Kidney (tissue), 14 donors: ENCODE results near the gene SLAMF9. TPM values are rescaled to one million over a fixed set of nuclear protein-coding genes. Genes with fewer than 3 reads are reported as not detected.

ENCODE experiments used
- DNase-seq, 5 donors: peaks; one replicate each; pipeline ENCODE4 v3.0.0-alpha.2; 2013 to 2020
- FAIRE-seq: peaks from 2 replicates; lab custom pipeline; 2012; peaks lifted over from hg19 to GRCh38; lab: Jason Lieb, UNC
- H3K27ac ChIP-seq, 2 donors: one replicate each; pipeline ENCODE4 v1.7.0; 2013; ENCODE audit warnings: low read depth in 2 of 2, low read length in 2 of 2, inconsistent platforms in 1 of 2
- H3K27me3 ChIP-seq: one replicate; pipeline ENCODE4 v1.7.1; 2013; ENCODE audit warnings: low read length, inconsistent platforms; ENCODE audit not compliant: control insufficient read depth, insufficient read depth
- H3K36me3 ChIP-seq, 3 donors: one replicate each; pipeline versions ENCODE4 v1.7.0 to v1.7.1; 2013; ENCODE audit warnings: low read length in 3 of 3, control low read depth in 1 of 3, inconsistent platforms in 1 of 3; ENCODE audit not compliant: insufficient read depth in 3 of 3, control insufficient read depth in 2 of 3
- H3K4me1 ChIP-seq, 3 donors: one replicate each; pipeline versions ENCODE4 v1.7.0 to v1.7.1; 2013; ENCODE audit warnings: low read length in 3 of 3, inconsistent platforms in 1 of 3, low read depth in 1 of 3; ENCODE audit not compliant: control insufficient read depth in 2 of 3, insufficient read depth in 2 of 3
- H3K4me3 ChIP-seq, 3 donors: one replicate each; pipeline versions ENCODE4 v1.7.0 to v1.8.1; 2013; ENCODE audit warnings: low read length in 3 of 3, control low read depth in 1 of 3, inconsistent platforms in 1 of 3
- H3K9ac ChIP-seq, 3 donors: one replicate each; pipeline versions ENCODE4 v1.7.0 to v1.7.1; 2013; ENCODE audit warnings: low read length in 3 of 3, control low read depth in 1 of 3, inconsistent platforms in 1 of 3
- H3K9me3 ChIP-seq, 3 donors: one replicate each; pipeline versions ENCODE4 v1.7.0 to v1.7.1; 2013; ENCODE audit warnings: low read length in 3 of 3, control low read depth in 1 of 3, inconsistent platforms in 1 of 3; ENCODE audit not compliant: control insufficient read depth in 2 of 3, insufficient read depth in 1 of 3
- intact Hi-C: fragments of 100-400 bp; cut with DNase I; formaldehyde crosslinking; loops from one replicate; pipeline ENCODE4 v1.11.1; 2022
- polyA plus RNA-seq: library from polyadenylated mRNA; stranded (reverse); fragments of 350-450 nt; fragmentation: Illumina TruSeq; extraction: RNeasy Lipid Tissue Mini Kit (QIAGEN cat#74804); gene quantifications from one replicate; pipeline ENCODE4 v1.2.3, GENCODE V29; 2014; ENCODE audit warnings: low read depth, low replicate concordance; ENCODE audit not compliant: insufficient read depth
- total RNA-seq: library from RNA; stranded (reverse); fragmentation: NEBNext Ultra II Directional; extraction: Animal tissue kit (Norgen Biotek cat#: 25700); gene quantifications from one replicate; pipeline ENCODE4 v1.2.1, GENCODE V29; 2021
- TF ChIP-seq, protein P1 (sequence below): IDR thresholded peaks from 3 replicates; pipeline ENCODE4 v1.5.1; 2012; ENCODE audit warnings: mild to moderate bottlenecking, moderate library complexity, borderline replicate concordance; ENCODE audit not compliant: insufficient read depth; ENCODE audit errors: extremely low read depth
- donor health status: control.
- donor health status: control.
- donor health status: control.
- donor health status: control.
- donor health status: control.
- donor health status: DM: yes; HTN: yes; CAD: no.
- donor health status: Normal renal cell carcinoma (clear cell type).

SLAMF9 gene
- total and polyA plus RNA-seq, 2 donors from 2014 or later, result not detected

DNA sequence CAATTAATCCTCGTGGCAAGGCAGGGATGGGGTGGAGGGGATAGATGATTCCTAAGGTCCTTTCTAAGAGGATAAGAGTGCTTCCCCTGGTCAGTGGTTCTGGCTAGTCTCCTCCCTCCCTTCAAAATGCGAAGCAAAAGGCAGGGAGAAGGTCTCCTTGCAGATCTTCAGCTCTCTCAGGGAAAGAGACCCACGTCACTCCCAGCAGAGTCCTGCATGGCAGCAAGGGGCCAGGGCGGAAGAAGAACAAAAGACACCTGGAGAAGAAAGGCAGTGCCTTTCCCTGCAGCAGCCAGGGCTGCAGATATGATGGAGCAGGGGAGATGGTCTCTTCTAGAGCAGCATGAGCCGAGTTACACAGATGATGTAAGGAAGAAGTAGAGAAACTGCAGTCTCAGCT, 29.6 kb upstream of the SLAMF9 start:
- Histone ChIP-seq H3K27me3 (no peaks in the 10 kb centered on the region), H3K36me3 (no peaks in the 10 kb centered on the region), H3K9ac (no peak overlapping the region), H3K27ac (no peak overlapping the region), H3K4me3 (no peak overlapping the region), H3K4me1 (no peaks in the 10 kb centered on the region), H3K9me3 (no peaks in the 10 kb centered on the region)
- TF ChIP-seq, protein P1, sequence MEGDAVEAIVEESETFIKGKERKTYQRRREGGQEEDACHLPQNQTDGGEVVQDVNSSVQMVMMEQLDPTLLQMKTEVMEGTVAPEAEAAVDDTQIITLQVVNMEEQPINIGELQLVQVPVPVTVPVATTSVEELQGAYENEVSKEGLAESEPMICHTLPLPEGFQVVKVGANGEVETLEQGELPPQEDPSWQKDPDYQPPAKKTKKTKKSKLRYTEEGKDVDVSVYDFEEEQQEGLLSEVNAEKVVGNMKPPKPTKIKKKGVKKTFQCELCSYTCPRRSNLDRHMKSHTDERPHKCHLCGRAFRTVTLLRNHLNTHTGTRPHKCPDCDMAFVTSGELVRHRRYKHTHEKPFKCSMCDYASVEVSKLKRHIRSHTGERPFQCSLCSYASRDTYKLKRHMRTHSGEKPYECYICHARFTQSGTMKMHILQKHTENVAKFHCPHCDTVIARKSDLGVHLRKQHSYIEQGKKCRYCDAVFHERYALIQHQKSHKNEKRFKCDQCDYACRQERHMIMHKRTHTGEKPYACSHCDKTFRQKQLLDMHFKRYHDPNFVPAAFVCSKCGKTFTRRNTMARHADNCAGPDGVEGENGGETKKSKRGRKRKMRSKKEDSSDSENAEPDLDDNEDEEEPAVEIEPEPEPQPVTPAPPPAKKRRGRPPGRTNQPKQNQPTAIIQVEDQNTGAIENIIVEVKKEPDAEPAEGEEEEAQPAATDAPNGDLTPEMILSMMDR, result no peak
- FAIRE-seq (no peak), DNase-seq (no peak)
- intact Hi-C loops, result no loop called here

DNA sequence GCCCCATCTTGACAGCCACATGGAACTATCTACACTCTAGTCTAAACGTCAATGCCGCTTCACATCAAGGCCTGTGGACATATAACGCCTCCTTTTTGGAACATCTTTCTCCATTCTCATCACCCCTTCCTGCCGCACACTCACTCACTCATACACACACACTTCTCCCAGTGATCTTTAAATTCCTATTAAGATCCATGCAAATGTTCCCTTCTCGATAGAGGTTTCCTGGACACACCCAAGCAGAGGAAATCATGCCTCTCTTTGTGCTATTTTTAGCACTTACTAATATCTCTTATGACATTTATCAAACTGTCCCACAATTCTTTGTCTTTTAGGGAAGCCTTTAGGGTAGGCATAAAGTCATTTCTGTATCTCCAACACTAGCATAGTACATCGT, 28.2 kb upstream of the SLAMF9 start:
- Histone ChIP-seq H3K9ac (no peak overlapping the region), H3K36me3 (no peaks in the 10 kb centered on the region), H3K4me3 (no peak overlapping the region), H3K9me3 (no peaks in the 10 kb centered on the region), H3K27me3 (no peaks in the 10 kb centered on the region), H3K4me1 (no peaks in the 10 kb centered on the region), H3K27ac (no peak overlapping the region)
- FAIRE-seq (no peak), DNase-seq (no peak)
- TF ChIP-seq, protein P1, result no peak
- intact Hi-C loops, result no loop called here

DNA sequence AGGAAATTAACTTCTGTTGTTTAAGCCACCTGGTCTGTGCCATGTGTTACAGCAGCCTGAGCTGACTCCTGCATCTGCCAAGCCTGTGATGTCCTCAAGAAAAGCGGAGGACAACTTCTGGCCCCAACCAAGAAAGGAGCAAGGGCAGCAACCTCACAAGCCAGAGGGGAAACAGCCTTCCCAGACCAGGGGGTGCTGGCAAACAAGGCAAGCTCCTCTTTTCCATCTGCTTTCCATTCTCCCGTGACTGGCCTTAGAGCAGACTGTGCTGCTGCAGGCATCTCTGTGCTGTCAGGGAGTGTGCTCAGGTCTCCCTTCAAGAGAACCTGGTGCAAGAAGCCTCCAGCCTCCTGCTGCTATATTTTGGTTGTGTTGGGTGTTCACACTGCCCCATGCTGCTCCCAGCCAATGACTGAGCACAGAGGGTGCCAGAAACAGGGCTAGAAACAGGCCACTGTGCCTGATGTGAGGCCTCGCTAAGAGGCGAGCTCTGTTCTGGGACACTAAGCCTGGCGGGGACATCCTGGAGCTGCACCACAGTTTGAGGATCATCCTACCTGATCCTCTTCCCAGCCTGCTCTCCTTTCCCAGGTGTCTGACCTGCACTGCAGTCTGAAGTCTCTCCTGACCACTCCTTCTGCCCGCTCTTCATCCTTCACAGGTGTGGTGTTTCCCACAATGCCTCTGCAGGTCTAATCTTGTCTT, 27.5 kb upstream of the SLAMF9 start:
- FAIRE-seq (no peak), DNase-seq (no peak)
- H3K4me3 ChIP-seq, result no peak overlapping the region
- no peaks in the 10 kb centered on the region for H3K27me3 ChIP-seq
- H3K36me3 ChIP-seq, result no peaks in the 10 kb centered on the region
- no peaks in the 10 kb centered on the region for H3K4me1 ChIP-seq
- H3K9ac ChIP-seq, result no peak overlapping the region
- TF ChIP-seq, protein P1, result no peak
- H3K9me3 ChIP-seq, result no peaks in the 10 kb centered on the region
- no peak overlapping the region for H3K27ac ChIP-seq
- intact Hi-C loops, result no loop called here

DNA sequence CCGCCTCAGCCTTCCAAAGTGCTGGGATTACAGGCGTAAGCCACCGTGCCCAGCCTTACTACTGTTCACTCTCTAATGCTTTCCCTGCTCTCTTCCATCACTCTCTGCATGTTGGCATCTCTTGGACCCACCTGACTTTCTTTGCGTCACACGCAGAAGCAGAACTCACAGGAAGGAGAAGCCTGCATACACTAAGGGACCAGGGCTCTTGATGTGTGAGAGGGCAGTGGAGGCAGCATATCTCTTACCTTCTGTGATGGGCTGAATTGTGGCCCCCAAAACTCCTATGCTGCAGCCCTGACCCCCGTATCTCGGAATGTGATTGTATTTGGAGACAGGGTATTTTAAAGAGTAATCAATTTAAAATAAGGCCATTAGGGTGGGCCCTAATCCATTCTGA, 26.7 kb upstream of the SLAMF9 start:
- FAIRE-seq (no peak), DNase-seq (no peak)
- TF ChIP-seq, protein P1, result no peak
- intact Hi-C loops, result no loop called here
- Histone ChIP-seq H3K27ac (no peak overlapping the region), H3K4me1 (no peaks in the 10 kb centered on the region), H3K9ac (no peak overlapping the region), H3K36me3 (no peaks in the 10 kb centered on the region), H3K4me3 (no peak overlapping the region), H3K27me3 (no peaks in the 10 kb centered on the region), H3K9me3 (no peaks in the 10 kb centered on the region)
